ENCODE data around the gene DLD. TPM values are rescaled to one million over a fixed set of nuclear protein-coding genes. Genes with fewer than 3 reads are reported as not detected.

DLD gene
- total and polyA plus RNA-seq, 2 of the 13 experiments (the other 11 are each of a cell fraction or from before 2014, with no cell fraction given): 56.8 to 95.2 TPM

- ChIA-PET POLR2A (interaction anchor here (0.8 to 3.3 kb wide), 2 partner anchors 95 to 132 kb away, joined by 3 to 30 read pairs; partner anchors contain the start of gene CBLL1), CTCF (ENCODE audit: low intra/inter-chr PET ratio, low total read pairs) (interaction anchor here (1.3 to 2.7 kb wide), 3 partner anchors 121 to 1082 kb away, joined by 3 to 30 read pairs (median 5); partner anchors contain the start of gene CBLL1)
- no peak overlapping the region for H2AFZ ChIP-seq (ENCODE audit: low read length)
- no peaks in the 10 kb centered on the region for H3K36me3 ChIP-seq (replicated peaks in 1 of 2; ENCODE audit: control insufficient read depth in 1 of 2, insufficient read depth in 2 of 2, low read length in 2 of 2)
- no TSS peak for BruUV-seq (replicated peaks)
- no peaks in the 10 kb centered on the region for H3K9me3 ChIP-seq (ENCODE audit: low read length)
- intact Hi-C loops (cut with micrococcal nuclease; ENCODE audit: unreplicated experiment): loop anchor here (1.0 kb wide), 4 partner anchors 96 to 412 kb away; no protein-coding TSS in a partner anchor
- peak; percentile 63 for DNase-seq (ENCODE audit: low spot score)
- H3K79me2 ChIP-seq (ENCODE audit: insufficient read depth, low read length): no peaks in the 10 kb centered on the region
- no peak overlapping the region for H3K27ac ChIP-seq (ENCODE audit: extremely low read length, insufficient read depth, low read length)
- peaks cover 9% of the 10 kb centered on the region for H3K4me1 ChIP-seq (ENCODE audit: insufficient read depth, low read length)
- H3K9ac ChIP-seq (ENCODE audit: insufficient read depth, low read depth, low read length): no peak overlapping the region
- no peaks in the 10 kb centered on the region for H4K20me1 ChIP-seq (ENCODE audit: insufficient read depth, low read length)
- peaks cover 0 to 14% of the 10 kb centered on the region in 2 experiments; a peak in 2 of 5 replicates for H3K27me3 ChIP-seq (ENCODE audit: control insufficient read depth in 1 of 2, insufficient read depth in 2 of 2, low read length in 2 of 2)
- no peak overlapping the region for H3K4me3 ChIP-seq (replicated peaks in 1 of 3; ENCODE audit: insufficient read depth in 1 of 3, low read depth in 2 of 3, low read length in 3 of 3)
- in situ Hi-C loops (cut with HindIII; ENCODE audit: extremely low pct_ligation_motif_present, low pct_unique_long_range_greater_than_20kb): loop anchor here (5.0 to 25.0 kb wide), 3 partner anchors 133 to 663 kb away; partner anchors contain the start of genes CBLL1 and GPR22
- no peak overlapping the region for H3K4me2 ChIP-seq (ENCODE audit: low read depth, low read length)
- WGBS (ENCODE audit: low lambda C conversion rate): 18% methylated on average over 6 of the region's 6 CpGs
- peak; percentile 80 for FAIRE-seq
- peak; percentile 88 for ATAC-seq
- TF ChIP-seq ZNF20 (CRISPR knock-in tag; IDR thresholded peaks at IDR 0.05): no peak
- TF ChIP-seq TP53 (CRISPR knock-in tag; conservative IDR thresholded peaks at IDR 0.05): no peak
- no peak for TF ChIP-seq HOXA9 (CRISPR knock-in tag; IDR thresholded peaks at IDR 0.05; ENCODE audit: borderline replicate concordance)
- no peak for TF ChIP-seq ZKSCAN1 (IDR thresholded peaks at IDR 0.05; ENCODE audit: low read length)
- TF ChIP-seq STAG1 (CRISPR knock-in tag; IDR thresholded peaks at IDR 0.05): peak; percentile 85
- TF ChIP-seq, protein P1, sequence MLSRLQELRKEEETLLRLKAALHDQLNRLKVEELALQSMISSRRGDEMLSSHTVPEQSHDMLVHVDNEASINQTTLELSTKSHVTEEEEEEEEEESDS (CRISPR knock-in tag; IDR thresholded peaks at IDR 0.05; ENCODE audit: borderline replicate concordance): no peak
- TF ChIP-seq HOMEZ (CRISPR knock-in tag; IDR thresholded peaks at IDR 0.05; ENCODE audit: low read depth): 0 out of 2 replicates have a peak, but pooled peaks have one; percentile 33
- no peak for TF ChIP-seq ZNF776 (CRISPR knock-in tag; IDR thresholded peaks at IDR 0.05)
- no peak for TF ChIP-seq TFDP1 (CRISPR knock-in tag; IDR thresholded peaks at IDR 0.05; ENCODE audit: borderline replicate concordance)
- no peak for TF ChIP-seq HOXA3 (CRISPR knock-in tag; IDR thresholded peaks at IDR 0.05)
- peak; percentile 43 for TF ChIP-seq TEAD3 (CRISPR knock-in tag; optimal IDR thresholded peaks at IDR 0.05; ENCODE audit: borderline replicate concordance)
- peak; percentile 75 for TF ChIP-seq SMC3 (IDR thresholded peaks at IDR 0.05; ENCODE audit: low read length)
- TF ChIP-seq, protein P2, sequence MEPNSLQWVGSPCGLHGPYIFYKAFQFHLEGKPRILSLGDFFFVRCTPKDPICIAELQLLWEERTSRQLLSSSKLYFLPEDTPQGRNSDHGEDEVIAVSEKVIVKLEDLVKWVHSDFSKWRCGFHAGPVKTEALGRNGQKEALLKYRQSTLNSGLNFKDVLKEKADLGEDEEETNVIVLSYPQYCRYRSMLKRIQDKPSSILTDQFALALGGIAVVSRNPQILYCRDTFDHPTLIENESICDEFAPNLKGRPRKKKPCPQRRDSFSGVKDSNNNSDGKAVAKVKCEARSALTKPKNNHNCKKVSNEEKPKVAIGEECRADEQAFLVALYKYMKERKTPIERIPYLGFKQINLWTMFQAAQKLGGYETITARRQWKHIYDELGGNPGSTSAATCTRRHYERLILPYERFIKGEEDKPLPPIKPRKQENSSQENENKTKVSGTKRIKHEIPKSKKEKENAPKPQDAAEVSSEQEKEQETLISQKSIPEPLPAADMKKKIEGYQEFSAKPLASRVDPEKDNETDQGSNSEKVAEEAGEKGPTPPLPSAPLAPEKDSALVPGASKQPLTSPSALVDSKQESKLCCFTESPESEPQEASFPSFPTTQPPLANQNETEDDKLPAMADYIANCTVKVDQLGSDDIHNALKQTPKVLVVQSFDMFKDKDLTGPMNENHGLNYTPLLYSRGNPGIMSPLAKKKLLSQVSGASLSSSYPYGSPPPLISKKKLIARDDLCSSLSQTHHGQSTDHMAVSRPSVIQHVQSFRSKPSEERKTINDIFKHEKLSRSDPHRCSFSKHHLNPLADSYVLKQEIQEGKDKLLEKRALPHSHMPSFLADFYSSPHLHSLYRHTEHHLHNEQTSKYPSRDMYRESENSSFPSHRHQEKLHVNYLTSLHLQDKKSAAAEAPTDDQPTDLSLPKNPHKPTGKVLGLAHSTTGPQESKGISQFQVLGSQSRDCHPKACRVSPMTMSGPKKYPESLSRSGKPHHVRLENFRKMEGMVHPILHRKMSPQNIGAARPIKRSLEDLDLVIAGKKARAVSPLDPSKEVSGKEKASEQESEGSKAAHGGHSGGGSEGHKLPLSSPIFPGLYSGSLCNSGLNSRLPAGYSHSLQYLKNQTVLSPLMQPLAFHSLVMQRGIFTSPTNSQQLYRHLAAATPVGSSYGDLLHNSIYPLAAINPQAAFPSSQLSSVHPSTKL (CRISPR knock-in tag; IDR thresholded peaks at IDR 0.05): peak; percentile 24; the same call in 1 of the 2 replicates
- TF ChIP-seq SMAD3 (CRISPR knock-in tag; IDR thresholded peaks at IDR 0.05): 0 out of 2 replicates have a peak, but pooled peaks have one; percentile 32
- TF ChIP-seq, protein P3, sequence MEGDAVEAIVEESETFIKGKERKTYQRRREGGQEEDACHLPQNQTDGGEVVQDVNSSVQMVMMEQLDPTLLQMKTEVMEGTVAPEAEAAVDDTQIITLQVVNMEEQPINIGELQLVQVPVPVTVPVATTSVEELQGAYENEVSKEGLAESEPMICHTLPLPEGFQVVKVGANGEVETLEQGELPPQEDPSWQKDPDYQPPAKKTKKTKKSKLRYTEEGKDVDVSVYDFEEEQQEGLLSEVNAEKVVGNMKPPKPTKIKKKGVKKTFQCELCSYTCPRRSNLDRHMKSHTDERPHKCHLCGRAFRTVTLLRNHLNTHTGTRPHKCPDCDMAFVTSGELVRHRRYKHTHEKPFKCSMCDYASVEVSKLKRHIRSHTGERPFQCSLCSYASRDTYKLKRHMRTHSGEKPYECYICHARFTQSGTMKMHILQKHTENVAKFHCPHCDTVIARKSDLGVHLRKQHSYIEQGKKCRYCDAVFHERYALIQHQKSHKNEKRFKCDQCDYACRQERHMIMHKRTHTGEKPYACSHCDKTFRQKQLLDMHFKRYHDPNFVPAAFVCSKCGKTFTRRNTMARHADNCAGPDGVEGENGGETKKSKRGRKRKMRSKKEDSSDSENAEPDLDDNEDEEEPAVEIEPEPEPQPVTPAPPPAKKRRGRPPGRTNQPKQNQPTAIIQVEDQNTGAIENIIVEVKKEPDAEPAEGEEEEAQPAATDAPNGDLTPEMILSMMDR (CRISPR knock-in tag; IDR thresholded peaks at IDR 0.05): peak; percentile 85
Observed at GRCh38 chr7:107874605-107875446, 16.2 kb upstream of the DLD start.

Data from HepG2 (cell line).